Panc1 (cell line): ENCODE data around the gene RAB6B. TPM values are rescaled to one million over a fixed set of nuclear protein-coding genes. Genes with fewer than 3 reads are reported as not detected.

Source experiments
- ATAC-seq: fragments of 200-7000 bp; cut with Tn5 transposase; 2 replicates; pipeline ENCODE4 v1.9.1; 2020; ENCODE audit warnings: mild to moderate bottlenecking, moderate library complexity
- BruUV-seq: library from RNA; stranded (reverse); fragments of 400-500 nt; replicated peaks from 2 replicates; lab custom pipeline; 2021; lab: Mats Ljungman, UMichigan
- CTCF ChIA-PET: fragments of 300-600 bp; sonication (Branson Sonifier 250); formaldehyde crosslinking; loops from one replicate; lab custom pipeline; 2022; ENCODE audit warnings: antibody characterized with exemption; lab: Charles Lee
- POLR2A ChIA-PET: fragments of 300-600 bp; sonication (Branson Sonifier 250); formaldehyde crosslinking; loops from one replicate; lab custom pipeline; 2022; ENCODE audit warnings: antibody characterized with exemption; lab: Charles Lee
- DNase-seq: peaks from one replicate; pipeline ENCODE4 v3.0.0-alpha.2; 2010; ENCODE audit warnings: low read depth, low spot score
- H3K27ac ChIP-seq: 2 replicates; pipeline ENCODE4 v1.5.1; 2011; ENCODE audit warnings: mild to moderate bottlenecking, low read length, inconsistent platforms
- H3K27me3 ChIP-seq: fragments of 200-500 bp; sonication (Bioruptor generic); 2 replicates; pipeline ENCODE4 v1.6.0; 2014; ENCODE audit warnings: low read length, inconsistent platforms; ENCODE audit not compliant: control insufficient read depth, insufficient read depth
- H3K36me3 ChIP-seq: fragments of 200-500 bp; sonication (Bioruptor generic); 2 replicates; pipeline ENCODE4 v1.5.1; 2014; ENCODE audit warnings: inconsistent platforms, mild to moderate bottlenecking, low read length, moderate library complexity; ENCODE audit not compliant: control insufficient read depth, insufficient read depth
- H3K4me1 ChIP-seq: 2 replicates; pipeline ENCODE4 v1.5.1; 2011; ENCODE audit warnings: inconsistent platforms, mild to moderate bottlenecking, low read length, moderate library complexity; ENCODE audit not compliant: control insufficient read depth, insufficient read depth
- H3K4me3 ChIP-seq, 2 experiments: 2 replicates each; pipeline ENCODE4 v1.5.1; 2011 to 2012; ENCODE audit warnings: low read depth in 2 of 2, low read length in 2 of 2, mild to moderate bottlenecking in 2 of 2, inconsistent platforms in 1 of 2, moderate library complexity in 1 of 2
- H3K9me3 ChIP-seq: fragments of 200-500 bp; sonication (Bioruptor generic); 2 replicates; pipeline ENCODE4 v1.5.1; 2014; ENCODE audit warnings: low read depth, mild to moderate bottlenecking, inconsistent platforms, low read length, moderate library complexity; ENCODE audit not compliant: control insufficient read depth, insufficient read depth
- CTCF ChIP-seq: fragments of 450-650 bp; IDR thresholded peaks from 2 replicates; pipeline ENCODE4 v1.5.1; 2017; ENCODE audit warnings: mild to moderate bottlenecking
- POLR2AphosphoS5 ChIP-seq: IDR thresholded peaks from 2 replicates; pipeline ENCODE4 v1.6.1; 2012; ENCODE audit warnings: mild to moderate bottlenecking, low read depth, low read length, moderate library complexity
- REST ChIP-seq, 2 experiments: IDR thresholded peaks; 2 replicates each; pipeline ENCODE4 v1.6.1; 2011 to 2012; ENCODE audit warnings: low read depth in 2 of 2, control low read depth in 1 of 2, low read length in 1 of 2, mild to moderate bottlenecking in 1 of 2, moderate library complexity in 1 of 2; ENCODE audit not compliant: insufficient read depth in 1 of 2
- SIN3A ChIP-seq: IDR thresholded peaks from 2 replicates; pipeline ENCODE4 v1.6.1; 2012; ENCODE audit warnings: low read depth, mild to moderate bottlenecking, low read length, moderate library complexity, borderline replicate concordance; ENCODE audit not compliant: insufficient read depth
- TCF7L2 ChIP-seq: IDR thresholded peaks from 2 replicates; pipeline ENCODE4 v1.6.1; 2011; ENCODE audit warnings: mild to moderate bottlenecking, low read depth, low read length, inconsistent platforms
- in situ Hi-C: cut with HindIII; loops from 2 replicates; pipeline ENCODE4 v1.10.0; 2016; ENCODE audit warnings: low sequenced_read_pairs, low pct_unique_long_range_greater_than_20kb
- intact Hi-C: fragments of 100-400 bp; cut with micrococcal nuclease; formaldehyde crosslinking; loops from one replicate; pipeline ENCODE4 v1.10.0; 2022; ENCODE audit not compliant: unreplicated experiment
- total RNA-seq: library from RNA; stranded (reverse); gene quantifications from one replicate; pipeline ENCODE4 v1.2.1, GENCODE V29; 2021; ENCODE audit not compliant: unreplicated experiment

Gene RAB6B
- total RNA-seq, 1 experiment from 2014 or later = 49.2 TPM

- no peak overlapping the region for H3K27ac ChIP-seq
- no peak for DNase-seq
- H3K36me3 ChIP-seq = no peaks in the 10 kb centered on the region
- no peaks in the 10 kb centered on the region for H3K27me3 ChIP-seq
- peaks cover 10% of the 10 kb centered on the region for H3K4me1 ChIP-seq
- no peak for TF ChIP-seq CTCF
- TF ChIP-seq TCF7L2 = no peak
- no peak for TF ChIP-seq SIN3A
- no peak for TF ChIP-seq POLR2AphosphoS5
- no peak for TF ChIP-seq REST (IDR thresholded peaks at IDR 0.05; ENCODE audit: insufficient read depth in 1 of 2, low read depth in 2 of 2, low read length in 1 of 2)
- no peak for ATAC-seq
- no peak overlapping the region for H3K4me3 ChIP-seq
- no TSS peak for BruUV-seq
- ChIA-PET CTCF (no interaction called here), POLR2A (no interaction called here)
- intact Hi-C loops (no loop called here), in situ Hi-C loops (no loop called here)
- H3K9me3 ChIP-seq = no peaks in the 10 kb centered on the region
Observed at GRCh38 chr3:133892541-133893231, 3.0 kb downstream of the RAB6B start.

- ChIA-PET CTCF (no interaction called here), POLR2A (no interaction called here)
- ATAC-seq = no peak
- intact Hi-C loops (no loop called here), in situ Hi-C loops (no loop called here)
- no peaks in the 10 kb centered on the region for H3K9me3 ChIP-seq
- H3K27ac ChIP-seq = no peak overlapping the region
- no peaks in the 10 kb centered on the region for H3K27me3 ChIP-seq
- no peak overlapping the region for H3K4me3 ChIP-seq
- TF ChIP-seq REST (IDR thresholded peaks at IDR 0.05; ENCODE audit: insufficient read depth in 1 of 2, low read depth in 2 of 2, low read length in 1 of 2) (no peak), TCF7L2 (no peak), CTCF (no peak), POLR2AphosphoS5 (no peak), SIN3A (no peak)
- H3K36me3 ChIP-seq = no peaks in the 10 kb centered on the region
- no peak for DNase-seq
- H3K4me1 ChIP-seq = peaks cover 10% of the 10 kb centered on the region
- BruUV-seq = no TSS peak
Observed at GRCh38 chr3:133891662-133892378, 3.9 kb downstream of the RAB6B start.
